Neural progenitor cell (in vitro differentiated cells): ENCODE measurements around the gene CD1D. TPM values are rescaled to one million over a fixed set of nuclear protein-coding genes. Genes with fewer than 3 reads are reported as not detected.

Experiments used
- DNase-seq: peaks from one replicate; pipeline ENCODE4 v3.0.0-alpha.2; 2016; ENCODE audit warnings: low spot score
- H2AFZ ChIP-seq: fragments of 200-600 bp; sonication (generic); replicated peaks from 2 replicates; pipeline ENCODE4 v1.6.1; 2016; ENCODE audit warnings: antibody characterized with exemption
- H3F3A ChIP-seq: fragments of 200-600 bp; sonication (generic); 2 replicates; pipeline ENCODE4 v1.6.1; 2016; ENCODE audit warnings: antibody characterized with exemption, low read depth
- H3K27ac ChIP-seq: fragments of 200-600 bp; sonication (generic); 2 replicates; pipeline ENCODE4 v1.5.1; 2016; ENCODE audit warnings: mild to moderate bottlenecking
- H3K27me3 ChIP-seq: fragments of 200-600 bp; sonication (generic); 2 replicates; pipeline ENCODE4 v1.6.1; 2016; ENCODE audit warnings: mild to moderate bottlenecking, moderate library complexity
- H3K36me3 ChIP-seq: fragments of 200-600 bp; sonication (generic); 2 replicates; pipeline ENCODE4 v1.5.1; 2016
- H3K4me1 ChIP-seq: fragments of 200-600 bp; sonication (generic); 2 replicates; pipeline ENCODE4 v1.6.1; 2016; ENCODE audit warnings: mixed run types
- H3K4me2 ChIP-seq: fragments of 200-600 bp; sonication (generic); 2 replicates; pipeline ENCODE4 v1.6.1; 2016
- H3K4me3 ChIP-seq: fragments of 200-600 bp; sonication (generic); 2 replicates; pipeline ENCODE4 v1.5.1; 2016
- H3K79me2 ChIP-seq: fragments of 200-600 bp; sonication (generic); 2 replicates; pipeline ENCODE4 v1.6.1; 2016; ENCODE audit warnings: low read depth
- H3K9ac ChIP-seq: fragments of 200-600 bp; sonication (generic); 2 replicates; pipeline ENCODE4 v1.6.1; 2016
- H3K9me3 ChIP-seq: fragments of 200-600 bp; sonication (generic); 2 replicates; pipeline ENCODE4 v1.5.1; 2016; ENCODE audit warnings: low read depth
- H4K20me1 ChIP-seq: fragments of 200-600 bp; sonication (generic); 2 replicates; pipeline ENCODE4 v1.6.1; 2016; ENCODE audit warnings: low read depth
- H3K27ac Mint-ChIP-seq: 3 replicates; pipeline ENCODE4 v1.8.0; 2021; ENCODE audit warnings: mixed read lengths
- H3K27me3 Mint-ChIP-seq: 2 replicates; pipeline ENCODE4 v1.8.0; 2022; ENCODE audit warnings: low read depth, mild to moderate bottlenecking, inconsistent platforms, moderate library complexity, mixed read lengths; ENCODE audit not compliant: insufficient read depth
- H3K36me3 Mint-ChIP-seq: 3 replicates; pipeline ENCODE4 v1.8.0; 2021; ENCODE audit warnings: mixed read lengths
- H3K4me1 Mint-ChIP-seq: 3 replicates; pipeline ENCODE4 v1.8.0; 2021; ENCODE audit warnings: mixed read lengths
- H3K4me3 Mint-ChIP-seq: 3 replicates; pipeline ENCODE4 v1.8.0; 2021; ENCODE audit warnings: mild to moderate bottlenecking, moderate library complexity, mixed read lengths
- H3K9me3 Mint-ChIP-seq: 3 replicates; pipeline ENCODE4 v1.8.0; 2020; ENCODE audit warnings: mixed read lengths
- CTCF ChIP-seq: fragments of 200-600 bp; sonication (generic); IDR thresholded peaks from 2 replicates; pipeline ENCODE4 v1.5.1; 2017; ENCODE audit warnings: antibody characterized with exemption, mild to moderate bottlenecking
- EZH2 ChIP-seq: fragments of 200-600 bp; sonication (generic); IDR thresholded peaks from 2 replicates; pipeline ENCODE4 v1.6.1; 2017; ENCODE audit warnings: antibody characterized with exemption, mild to moderate bottlenecking, moderate library complexity
- EZH2phosphoT487 ChIP-seq: fragments of 200-600 bp; sonication (generic); IDR thresholded peaks from 2 replicates; pipeline ENCODE4 v1.6.1; 2017; ENCODE audit warnings: antibody characterized with exemption
- total RNA-seq: library from RNA; depleted of rRNA; stranded (reverse); fragments of >200 nt; gene quantifications from 2 replicates; pipeline ENCODE4 v1.2.3, GENCODE V29; 2015; ENCODE audit warnings: low replicate concordance

The CD1D gene
- total RNA-seq, 1 donor from 2014 or later, result not detected

- Mint-ChIP-seq H3K4me3 (no peak overlapping the region), H3K27me3 (peaks cover 4% of the 10 kb centered on the region), H3K27ac (no peak overlapping the region), H3K9me3 (peaks cover 3% of the 10 kb centered on the region), H3K4me1 (no peaks in the 10 kb centered on the region), H3K36me3 (no peaks in the 10 kb centered on the region)
- Histone ChIP-seq H2AFZ (no peak overlapping the region), H3K79me2 (no peaks in the 10 kb centered on the region), H3K27me3 (peaks cover 52% of the 10 kb centered on the region), H3K27ac (no peak overlapping the region), H3K36me3 (no peaks in the 10 kb centered on the region), H3K9me3 (no peaks in the 10 kb centered on the region), H4K20me1 (no peaks in the 10 kb centered on the region), H3K9ac (no peak overlapping the region), H3K4me1 (no peaks in the 10 kb centered on the region), H3K4me3 (no peak overlapping the region), H3F3A (no peaks in the 10 kb centered on the region), H3K4me2 (no peak overlapping the region)
- no peak for TF ChIP-seq CTCF
- TF ChIP-seq EZH2phosphoT487, result no peak
- no peak for TF ChIP-seq EZH2
- no peak for DNase-seq
Measured at GRCh38 chr1:158147401-158147800, 33.3 kb upstream of the CD1D start.

- H3K4me2 ChIP-seq, result no peak overlapping the region
- no peaks in the 10 kb centered on the region for H3F3A ChIP-seq
- no peaks in the 10 kb centered on the region for H3K36me3 ChIP-seq
- H3K27me3 ChIP-seq, result peaks cover 57% of the 10 kb centered on the region
- Mint-ChIP-seq H3K4me3 (no peak overlapping the region), H3K9me3 (peaks cover 3% of the 10 kb centered on the region), H3K4me1 (no peaks in the 10 kb centered on the region), H3K36me3 (no peaks in the 10 kb centered on the region), H3K27me3 (peaks cover 4% of the 10 kb centered on the region), H3K27ac (no peak overlapping the region)
- H3K4me1 ChIP-seq, result no peaks in the 10 kb centered on the region
- no peak for TF ChIP-seq EZH2
- no peak for TF ChIP-seq EZH2phosphoT487
- TF ChIP-seq CTCF, result no peak
- H2AFZ ChIP-seq, result no peak overlapping the region
- no peaks in the 10 kb centered on the region for H3K79me2 ChIP-seq
- H3K4me3 ChIP-seq, result no peak overlapping the region
- H4K20me1 ChIP-seq, result no peaks in the 10 kb centered on the region
- H3K9ac ChIP-seq, result no peak overlapping the region
- DNase-seq, result no peak
- H3K9me3 ChIP-seq, result no peaks in the 10 kb centered on the region
- no peak overlapping the region for H3K27ac ChIP-seq
Measured at GRCh38 chr1:158147869-158148268, 32.8 kb upstream of the CD1D start.

- H3K4me1 ChIP-seq, result no peaks in the 10 kb centered on the region
- H3K27me3 Mint-ChIP-seq, result peaks cover 4% of the 10 kb centered on the region
Measured at GRCh38 chr1:158148468-158148867, 32.2 kb upstream of the CD1D start.

More at GRCh38 chr1:158148468-158148867, 32.2 kb upstream of the CD1D start:
- no peak overlapping the region for H3K27ac ChIP-seq
- no peak overlapping the region for H3K9ac ChIP-seq
- H3K9me3 ChIP-seq, result no peaks in the 10 kb centered on the region
- TF ChIP-seq EZH2phosphoT487 (no peak), EZH2 (no peak), CTCF (no peak)
- H4K20me1 ChIP-seq, result no peaks in the 10 kb centered on the region
- H3K9me3 Mint-ChIP-seq, result peaks cover 3% of the 10 kb centered on the region
- DNase-seq, result no peak
- H3K4me3 ChIP-seq, result no peak overlapping the region
- H3K4me2 ChIP-seq, result no peak overlapping the region
- H3K27ac Mint-ChIP-seq, result no peak overlapping the region
- H3K36me3 ChIP-seq, result no peaks in the 10 kb centered on the region
- H3K27me3 ChIP-seq, result peaks cover 63% of the 10 kb centered on the region
- H3K4me3 Mint-ChIP-seq, result peak overlapping the region; percentile 35
- no peaks in the 10 kb centered on the region for H3F3A ChIP-seq
- H2AFZ ChIP-seq, result no peak overlapping the region
- no peaks in the 10 kb centered on the region for H3K4me1 Mint-ChIP-seq
- H3K79me2 ChIP-seq, result no peaks in the 10 kb centered on the region
- H3K36me3 Mint-ChIP-seq, result no peaks in the 10 kb centered on the region
